ENCODE data around the gene ELOVL5.
"Not testable (repeated sequence)": the region's sequence is repeated elsewhere in the genome, so short reads cannot be mapped to it uniquely, and the experiment has no call there.

The ELOVL5 gene, protein sequence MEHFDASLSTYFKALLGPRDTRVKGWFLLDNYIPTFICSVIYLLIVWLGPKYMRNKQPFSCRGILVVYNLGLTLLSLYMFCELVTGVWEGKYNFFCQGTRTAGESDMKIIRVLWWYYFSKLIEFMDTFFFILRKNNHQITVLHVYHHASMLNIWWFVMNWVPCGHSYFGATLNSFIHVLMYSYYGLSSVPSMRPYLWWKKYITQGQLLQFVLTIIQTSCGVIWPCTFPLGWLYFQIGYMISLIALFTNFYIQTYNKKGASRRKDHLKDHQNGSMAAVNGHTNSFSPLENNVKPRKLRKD

DNA sequence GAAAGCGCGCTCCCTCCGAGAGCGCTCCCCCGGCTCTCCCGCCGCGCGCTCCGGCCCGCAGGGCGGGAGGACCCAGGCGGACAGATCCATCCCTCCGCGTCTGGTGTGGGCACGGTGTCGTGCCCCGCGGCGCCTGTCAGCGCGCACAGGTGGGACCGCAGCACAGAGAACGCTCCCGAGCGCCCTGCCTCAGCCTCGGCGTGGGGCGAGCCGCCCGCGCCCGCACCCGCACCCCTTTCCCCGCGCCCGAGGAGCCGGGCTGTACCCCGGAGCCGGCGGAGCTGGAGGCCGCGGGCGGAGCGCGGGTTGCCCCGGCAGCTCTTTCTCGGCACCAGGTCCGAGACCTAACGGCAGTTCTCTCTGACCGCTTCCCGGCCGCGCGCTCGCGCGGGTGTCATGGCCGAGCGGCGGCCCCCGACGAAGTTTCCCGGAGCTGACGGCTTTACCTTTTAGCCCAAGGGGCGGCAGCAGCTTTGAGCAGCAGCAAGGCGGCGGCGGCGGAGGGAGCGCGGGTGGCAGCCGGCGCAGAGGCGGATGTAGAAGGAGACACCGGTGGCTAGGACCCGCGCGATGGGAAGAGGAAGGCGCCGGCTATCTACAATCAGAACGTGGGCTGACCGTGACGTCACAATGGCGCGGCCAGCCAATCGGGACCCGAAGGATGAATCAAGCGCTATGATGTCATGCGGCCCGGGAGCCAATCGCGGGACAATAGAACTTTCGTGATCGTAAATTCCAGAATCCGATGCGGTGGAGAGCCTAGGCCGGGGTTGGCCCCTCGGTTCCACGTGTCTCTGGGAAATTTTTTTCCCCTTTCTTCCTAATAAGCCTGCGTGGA, at the start of gene ELOVL5:
TSS of gene ELOVL5 (minus strand) at position 580 of the 838 bp plus-strand sequence. CDS start 53,251 bp downstream, outside the sequence.
- DNase-seq (ENCODE audit: low read depth in 2 of 2), result peak; percentile 95

DNA sequence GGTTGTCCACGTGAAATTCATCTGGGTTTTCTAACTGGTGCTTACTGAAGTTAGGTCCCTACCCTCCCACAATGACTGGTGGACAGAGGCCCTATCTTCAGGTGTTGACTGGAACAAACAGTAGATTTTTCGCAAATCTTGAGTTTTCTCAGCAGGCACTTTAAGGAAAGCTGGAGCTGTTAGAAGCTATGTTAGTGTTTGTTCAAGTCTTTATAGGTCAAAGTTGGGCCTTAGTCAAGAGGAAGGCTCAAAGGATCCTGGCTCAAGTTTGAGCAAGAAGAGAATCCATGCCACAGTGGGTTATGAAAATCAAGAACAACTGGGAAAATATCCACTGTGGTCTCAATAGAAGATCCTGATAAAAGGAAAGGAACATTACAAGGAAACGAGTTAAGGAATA, 48.5 kb upstream of the ELOVL5 start:
- no peak for DNase-seq (ENCODE audit: low read depth in 2 of 2)

DNA sequence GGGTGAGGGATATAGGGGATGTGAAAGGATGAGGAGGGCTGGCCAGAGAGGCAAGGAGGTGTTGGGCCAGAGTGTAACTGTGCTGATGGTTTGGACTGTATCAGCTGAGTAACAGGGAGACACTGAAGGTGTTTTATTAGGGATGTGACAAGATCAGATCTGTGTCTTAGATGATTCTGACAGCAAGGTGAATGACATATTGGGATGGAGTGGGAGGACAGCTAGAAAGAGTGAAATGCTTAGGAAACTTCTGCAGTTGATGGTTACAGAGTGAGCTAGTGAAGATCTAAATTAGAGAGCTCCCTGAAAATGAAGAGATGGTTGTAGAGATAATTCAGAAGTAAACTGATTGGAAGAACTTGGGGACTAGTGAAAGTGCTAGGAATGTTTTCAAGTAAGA, 47.2 kb upstream of the ELOVL5 start:
- no peak for DNase-seq (ENCODE audit: low read depth in 2 of 2)

DNA sequence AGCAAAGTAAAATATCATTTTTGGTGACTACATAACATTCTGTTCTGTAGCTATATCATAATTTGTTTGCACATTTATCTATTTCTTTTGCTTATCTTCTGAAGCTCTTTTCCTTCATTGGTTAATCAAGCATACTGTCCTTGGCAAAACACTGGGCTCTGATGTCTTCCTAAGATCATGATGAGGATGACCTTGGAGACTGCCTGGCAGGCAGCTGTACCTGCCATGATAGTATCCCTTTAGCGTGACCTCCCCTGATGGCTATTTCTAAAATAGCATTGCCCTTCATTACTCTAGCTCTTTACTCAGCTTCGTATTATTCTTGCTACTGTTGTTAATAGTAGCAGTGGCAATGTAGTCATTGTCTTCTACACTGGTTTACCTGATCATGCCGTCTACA, 46.0 kb upstream of the ELOVL5 start:
- DNase-seq (ENCODE audit: low read depth in 2 of 2), result no peak

DNA sequence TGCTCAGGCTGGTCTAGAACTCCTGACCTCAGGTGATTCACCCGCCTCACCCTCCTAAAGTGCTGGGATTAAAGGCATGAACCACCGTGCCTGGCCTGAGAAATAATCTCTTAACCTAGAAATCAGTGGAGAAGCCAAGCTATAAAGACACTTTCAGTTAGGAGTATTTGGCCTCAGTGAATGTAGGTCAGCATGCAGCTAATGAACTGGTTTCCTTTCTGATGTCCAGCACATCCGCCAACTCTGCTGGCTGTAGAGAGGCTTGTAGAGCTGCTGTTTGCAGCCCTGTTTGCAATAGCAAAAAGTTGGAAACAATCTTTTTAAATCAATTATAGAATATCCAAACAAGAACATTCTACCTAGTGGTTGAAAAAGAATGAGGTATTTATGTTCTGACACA, 42.4 kb upstream of the ELOVL5 start:
- DNase-seq (ENCODE audit: low read depth in 2 of 2), result no peak

DNA sequence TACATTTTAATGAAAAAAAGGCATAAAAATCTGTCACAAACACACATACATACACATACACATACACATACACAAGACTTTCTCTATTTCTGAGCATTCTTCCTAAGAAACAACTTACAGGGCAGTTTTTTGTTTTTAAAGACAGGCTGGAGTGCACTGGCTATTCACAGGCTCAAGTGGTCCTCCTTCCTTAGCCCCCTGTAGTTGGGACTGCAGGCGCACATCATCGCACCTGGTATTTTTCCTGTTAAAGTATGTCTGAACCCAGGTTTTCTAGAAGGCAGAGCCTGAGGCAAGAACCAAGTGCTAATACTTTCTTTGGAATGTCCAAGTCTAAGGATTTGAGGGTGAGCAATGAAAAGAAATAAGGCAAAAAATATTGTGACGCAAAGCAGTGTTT, 41.3 kb upstream of the ELOVL5 start:
- DNase-seq (ENCODE audit: low read depth in 2 of 2), result no peak

DNA sequence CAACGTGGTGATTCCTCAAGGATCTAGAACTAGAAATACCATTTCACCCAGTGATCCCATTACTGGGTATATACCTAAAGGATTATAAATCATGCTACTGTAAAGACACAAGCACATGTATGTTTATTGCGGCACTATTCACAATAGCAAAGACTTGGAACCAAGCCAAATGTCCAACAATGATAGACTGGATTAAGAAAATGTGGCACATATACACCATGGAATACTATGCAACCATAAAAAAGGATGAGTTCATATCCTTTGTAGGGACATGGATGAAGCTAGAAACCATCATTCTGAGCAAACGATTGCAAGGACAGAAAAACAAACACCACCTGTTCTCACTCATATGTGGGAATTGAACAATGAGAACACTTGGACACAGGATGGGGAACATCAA, 39.9 kb upstream of the ELOVL5 start:
- not testable (repeated sequence) for DNase-seq (ENCODE audit: low read depth in 2 of 2)

DNA sequence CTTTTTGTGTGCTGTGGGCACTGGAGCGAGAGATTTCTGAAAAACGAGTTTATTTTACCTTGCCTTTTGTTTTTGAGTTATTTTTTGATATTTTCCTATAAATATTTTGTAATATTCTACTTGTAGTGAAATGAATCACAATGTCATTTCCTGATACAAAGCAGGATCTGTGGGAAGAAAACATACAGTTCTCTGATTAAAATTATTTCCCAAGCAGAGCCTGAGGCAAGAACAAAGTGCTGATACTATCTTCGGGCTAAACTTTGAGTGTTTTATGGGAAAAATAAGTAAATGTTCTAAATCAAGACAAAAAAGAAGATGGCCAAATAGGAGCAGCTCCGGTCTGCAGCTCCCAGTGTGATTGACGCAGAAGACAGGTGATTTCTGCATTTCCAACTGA, 33.7 kb upstream of the ELOVL5 start:
- DNase-seq (ENCODE audit: low read depth in 2 of 2), result no peak

DNA sequence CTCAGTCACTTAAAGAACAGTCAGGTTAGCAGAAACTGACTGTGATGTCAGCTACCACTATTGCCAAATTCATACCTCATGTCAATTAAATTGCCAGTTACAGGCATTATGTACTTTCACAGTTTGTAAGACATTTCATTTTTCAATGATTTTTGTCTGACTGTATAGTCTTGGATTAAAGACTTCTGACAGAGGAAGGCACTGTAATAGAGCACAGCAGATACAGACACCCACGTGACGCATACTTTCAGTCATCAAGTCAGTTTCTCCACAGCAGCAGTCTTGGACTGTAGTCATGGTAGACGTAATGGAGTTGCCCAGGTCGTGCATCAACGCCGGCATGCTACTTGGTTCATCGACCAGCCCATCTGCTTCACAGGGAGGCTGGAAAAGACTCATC, 29.5 kb upstream of the ELOVL5 start:
- DNase-seq (ENCODE audit: low read depth in 2 of 2), result no peak

DNA sequence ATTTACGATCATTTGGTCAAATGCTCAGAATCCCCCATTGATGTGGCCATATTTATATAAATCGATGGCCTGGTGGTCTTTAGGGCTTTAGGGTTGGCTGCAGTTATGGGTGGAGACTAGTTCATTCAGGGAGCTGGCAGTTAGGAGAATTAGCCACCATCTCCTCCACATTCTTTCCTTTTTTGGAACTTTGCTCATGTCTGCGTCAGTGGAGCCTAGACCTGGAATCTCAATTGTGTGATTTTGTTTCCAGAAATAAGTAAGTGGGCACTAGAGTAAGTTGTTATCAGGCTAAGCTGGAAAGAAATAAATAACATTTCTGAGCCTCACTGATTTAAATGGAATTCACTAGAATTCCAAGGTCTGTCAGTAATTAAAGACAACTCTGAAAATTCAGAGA, 29.0 kb upstream of the ELOVL5 start:
- no peak for DNase-seq (ENCODE audit: low read depth in 2 of 2)

DNA sequence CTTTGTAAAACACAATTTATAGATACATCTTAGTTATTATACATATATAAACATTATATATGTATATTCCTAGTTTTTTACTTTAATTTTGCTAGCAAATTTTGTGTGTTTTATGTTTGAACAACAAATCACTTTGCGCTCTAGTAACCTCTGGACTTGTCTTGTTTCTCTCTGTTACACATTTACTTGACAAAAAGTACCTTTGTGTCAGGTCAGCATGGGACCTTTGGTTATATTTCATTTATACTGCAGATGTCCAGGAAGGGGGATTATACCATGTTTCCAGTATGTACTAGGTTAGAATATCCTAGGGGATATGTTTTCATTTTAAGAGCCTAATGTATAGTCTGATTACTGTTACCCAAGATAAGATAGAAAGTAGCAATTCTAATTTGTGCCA, 28.5 kb upstream of the ELOVL5 start:
- no peak for DNase-seq (ENCODE audit: low read depth in 2 of 2)

DNA sequence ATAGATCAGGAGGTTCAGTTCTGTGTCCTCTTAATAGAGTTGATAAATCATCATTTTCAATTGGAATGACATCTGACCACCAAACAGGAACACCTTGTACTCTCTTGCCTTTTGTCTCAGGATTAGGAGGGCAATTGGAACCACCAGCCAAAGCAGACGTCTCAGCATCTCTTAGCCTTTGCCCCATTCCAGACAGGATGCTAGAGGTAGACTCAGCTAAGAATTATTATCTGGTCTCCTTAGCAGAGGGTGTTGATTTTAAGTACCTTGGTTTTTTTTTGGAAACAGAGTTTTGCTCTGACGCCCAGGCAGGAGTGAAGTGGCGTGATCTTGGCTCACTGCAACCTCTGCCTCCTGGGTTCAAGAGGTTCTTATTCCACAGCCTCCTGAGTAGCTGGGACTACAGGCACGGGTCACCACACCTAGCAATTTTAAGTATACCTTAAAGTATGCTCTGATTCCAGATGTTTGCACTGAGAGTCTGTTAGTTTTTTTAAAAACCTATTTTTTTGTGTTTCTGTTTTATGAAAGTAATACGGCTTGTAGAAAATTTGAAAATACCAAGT, 28.0 kb upstream of the ELOVL5 start:
- DNase-seq (ENCODE audit: low read depth in 2 of 2), result no peak

DNA sequence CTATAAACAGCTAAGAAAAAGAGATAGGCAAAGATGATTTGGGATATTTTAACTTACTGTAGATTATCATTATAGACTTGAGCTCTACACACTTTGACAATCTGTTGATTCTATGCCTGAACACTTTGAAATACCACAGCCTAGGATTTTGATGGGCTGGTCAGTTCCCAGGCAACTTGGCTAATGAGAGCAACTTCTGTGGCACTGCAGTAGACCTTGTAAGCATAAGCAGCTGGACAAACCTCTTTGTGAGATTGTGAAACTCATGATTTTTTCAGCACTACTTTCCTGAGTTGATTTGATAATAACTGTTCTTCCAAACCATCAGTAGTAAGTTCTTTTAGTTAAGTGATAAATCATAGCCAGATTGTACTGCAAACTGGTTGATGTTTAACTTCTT, 27.1 kb upstream of the ELOVL5 start:
- no peak for DNase-seq (ENCODE audit: low read depth in 2 of 2)

DNA sequence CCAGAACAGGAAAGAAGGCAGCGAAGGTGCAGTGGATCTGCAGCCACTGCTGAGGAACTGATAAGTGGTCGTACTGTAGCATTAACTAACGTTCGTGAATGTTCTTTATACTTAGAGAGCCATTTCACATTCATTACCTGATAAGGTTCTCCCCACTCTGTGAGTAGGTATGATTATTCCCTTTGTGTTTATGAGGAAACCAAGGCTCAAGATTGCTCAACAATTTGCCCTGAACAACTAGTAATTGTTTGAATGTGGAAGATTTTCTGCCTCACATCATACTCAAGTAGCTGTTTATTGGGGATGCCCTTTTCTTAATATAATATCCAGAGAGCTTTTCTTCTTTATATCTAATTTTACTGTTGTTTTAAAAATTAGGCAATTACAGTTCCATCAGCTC, 24.9 kb upstream of the ELOVL5 start:
- no peak for DNase-seq (ENCODE audit: low read depth in 2 of 2)

DNA sequence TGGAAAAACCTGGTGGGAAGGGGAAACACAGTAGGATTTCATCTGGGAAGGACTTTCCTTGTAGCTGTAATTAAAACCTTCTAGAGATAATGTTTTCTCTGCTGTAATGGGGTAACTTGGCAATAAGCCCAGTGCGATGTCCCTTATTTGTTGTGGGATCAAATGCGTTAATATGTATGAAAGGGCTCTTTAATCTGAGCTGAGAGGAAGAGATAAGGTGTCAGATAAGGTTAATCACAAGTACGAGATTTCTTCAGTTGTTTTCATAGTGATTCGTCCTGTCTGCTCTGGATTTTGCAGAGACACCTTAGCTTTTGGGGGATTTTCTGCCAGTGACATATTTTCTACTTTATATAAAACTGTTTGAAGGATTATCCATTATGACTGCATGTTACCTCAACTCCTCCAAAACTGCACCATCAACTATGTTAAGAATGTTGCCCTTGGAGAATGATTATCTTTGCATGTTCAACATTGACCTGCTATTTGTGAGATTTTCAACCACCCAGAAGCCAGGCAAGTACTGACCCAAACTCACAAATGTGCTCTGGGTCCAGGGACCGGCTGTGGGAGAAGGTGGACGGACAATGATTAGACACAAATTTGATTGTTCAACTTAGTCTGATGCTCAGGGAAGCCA, 21.2 kb upstream of the ELOVL5 start:
- no peak for DNase-seq (ENCODE audit: low read depth in 2 of 2)

DNA sequence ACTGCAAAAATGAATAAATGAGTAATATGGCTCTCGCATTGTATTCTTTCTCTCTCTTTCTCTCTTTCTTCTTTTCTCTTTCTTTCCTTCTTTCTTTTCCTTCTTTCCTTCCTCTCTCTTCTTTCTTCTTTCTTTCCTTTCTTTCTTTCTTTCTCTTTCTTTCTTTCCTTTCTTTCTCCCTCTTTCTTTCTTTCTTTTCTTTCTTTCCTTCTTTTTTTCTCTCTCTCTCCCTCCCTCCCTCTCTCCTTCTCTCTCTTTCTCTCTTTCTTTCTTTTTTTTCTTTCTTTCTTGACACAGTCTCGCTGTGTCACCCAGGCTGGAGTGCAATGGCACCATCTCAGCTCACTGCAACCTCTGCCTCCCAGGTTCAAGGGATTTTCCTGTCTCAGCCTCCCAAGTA, 20.3 kb upstream of the ELOVL5 start:
- no peak for DNase-seq (ENCODE audit: low read depth in 2 of 2)

DNA sequence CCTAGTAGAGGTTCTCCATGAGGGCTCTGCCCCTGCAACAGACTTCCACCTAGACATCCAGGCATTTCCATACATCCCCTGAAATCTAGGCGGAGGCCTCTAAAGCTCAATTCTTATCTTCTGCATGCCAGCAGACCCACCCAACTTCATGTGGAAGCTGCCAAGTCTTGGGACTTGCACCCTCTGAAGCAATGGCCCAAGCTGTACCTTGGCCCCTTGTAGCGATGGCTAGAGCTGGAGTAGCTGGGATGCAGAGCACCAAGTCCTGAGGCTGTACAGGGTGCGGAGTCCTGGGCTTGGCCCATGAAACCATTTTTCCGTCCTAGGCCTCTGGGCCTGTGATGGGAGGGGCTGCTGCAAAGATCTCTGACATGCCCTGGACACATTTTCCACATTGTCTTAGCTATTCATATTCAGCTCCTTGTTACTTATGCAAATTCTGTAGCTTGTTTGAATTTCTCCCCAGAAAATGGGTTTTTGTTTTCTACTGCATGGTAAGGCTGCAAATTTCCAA, 17.4 kb upstream of the ELOVL5 start:
- no peak for DNase-seq (ENCODE audit: low read depth in 2 of 2)

DNA sequence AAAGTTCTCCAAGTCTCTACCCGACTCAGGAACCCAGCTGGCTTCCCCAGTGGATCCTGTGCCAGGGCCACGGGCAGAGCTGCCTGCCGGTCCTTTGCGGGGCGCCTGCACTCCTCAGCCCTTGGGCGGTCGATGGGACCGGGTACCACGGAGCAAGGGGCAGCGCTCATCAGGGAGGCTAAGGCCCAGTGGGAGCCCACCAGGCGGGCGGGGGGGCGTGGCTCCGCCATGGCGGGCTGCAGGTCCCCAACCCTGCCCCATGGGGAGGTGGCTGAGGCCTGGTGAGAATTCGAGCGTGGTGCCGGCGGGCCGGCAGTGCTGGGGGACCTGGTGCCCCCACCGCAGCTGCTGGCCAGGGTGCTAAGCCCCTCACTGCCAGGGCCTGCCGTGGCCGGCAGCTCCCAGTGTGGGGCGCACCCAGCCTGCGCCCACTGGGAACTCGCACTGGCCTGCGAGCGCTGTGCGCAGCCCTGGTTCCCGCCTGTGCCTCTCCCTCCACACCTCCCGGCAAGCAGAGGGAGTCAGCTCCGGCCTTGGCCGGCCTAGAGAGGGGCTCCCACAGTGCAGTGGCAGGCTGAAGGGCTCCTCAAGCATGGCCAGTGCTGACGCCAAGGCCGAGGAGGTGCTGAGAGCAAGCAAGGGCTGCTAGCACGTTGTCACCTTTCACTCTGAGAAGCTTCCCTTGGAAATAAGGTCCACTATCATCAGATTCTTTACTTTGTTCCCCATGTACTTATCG, 14.8 kb upstream of the ELOVL5 start:
- DNase-seq (ENCODE audit: low read depth in 2 of 2), result no peak

DNA sequence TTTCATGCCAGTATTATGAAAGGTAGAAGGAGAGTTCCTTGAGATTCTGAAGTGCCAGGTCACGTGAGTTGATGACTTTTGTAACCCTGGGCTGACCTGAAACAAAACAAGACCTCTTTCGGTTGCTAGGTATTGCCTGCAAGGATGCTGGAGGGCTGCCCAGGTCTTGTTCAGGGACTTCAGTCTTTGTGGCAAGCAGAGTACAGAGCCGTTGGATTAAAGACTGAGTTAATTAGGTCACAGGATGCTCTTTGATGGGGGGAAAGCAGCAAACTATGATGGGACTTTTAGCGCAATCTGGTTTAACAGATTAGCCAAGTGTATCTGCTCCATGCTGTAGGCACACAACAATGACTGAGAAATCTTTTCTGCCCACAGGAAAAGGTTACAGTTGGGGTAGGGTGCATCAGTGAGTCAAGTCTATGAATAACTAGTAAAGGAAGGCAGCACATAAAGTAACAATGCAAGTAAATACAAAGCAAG, 12.8 kb upstream of the ELOVL5 start:
- no peak for DNase-seq (ENCODE audit: low read depth in 2 of 2)

DNA sequence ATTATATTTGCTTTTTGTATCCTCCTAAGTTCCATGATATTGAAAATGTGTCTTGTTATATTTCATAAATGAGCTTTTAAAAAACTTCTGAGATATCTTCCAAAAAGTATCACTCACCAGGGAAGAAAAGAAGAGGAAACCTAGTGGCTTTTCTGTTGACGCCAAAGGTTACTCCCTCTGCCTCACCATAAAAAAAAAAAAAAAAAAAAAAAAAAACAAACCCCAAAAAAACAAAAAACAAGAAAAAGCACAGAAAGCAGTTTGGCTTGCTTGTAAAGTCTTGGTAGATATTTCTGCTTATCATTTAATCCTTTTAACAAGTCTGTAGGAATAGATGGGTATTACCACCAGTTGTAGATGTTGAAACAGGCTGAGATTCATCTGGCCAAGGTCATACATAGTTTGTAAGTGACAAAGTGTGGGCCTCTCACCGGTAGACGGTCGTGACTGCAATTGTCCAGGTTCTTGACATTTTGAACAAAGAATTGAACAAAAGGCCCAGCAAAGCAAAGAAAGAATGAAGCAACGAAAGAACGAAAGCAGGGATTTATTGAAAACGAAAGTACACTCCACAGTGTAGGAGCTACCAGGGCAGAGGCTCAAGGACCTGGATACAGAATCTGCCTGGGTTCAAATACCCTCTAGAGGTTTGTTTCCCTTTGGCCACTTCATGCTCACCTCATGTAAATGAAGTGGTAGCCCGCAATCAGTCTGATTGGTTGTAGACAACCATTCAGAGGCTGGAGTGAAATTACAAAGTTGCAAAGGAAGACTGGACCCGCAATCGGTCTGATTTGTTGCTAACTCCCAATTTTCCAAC, 11.6 kb upstream of the ELOVL5 start:
- DNase-seq (ENCODE audit: low read depth in 2 of 2), result no peak

DNA sequence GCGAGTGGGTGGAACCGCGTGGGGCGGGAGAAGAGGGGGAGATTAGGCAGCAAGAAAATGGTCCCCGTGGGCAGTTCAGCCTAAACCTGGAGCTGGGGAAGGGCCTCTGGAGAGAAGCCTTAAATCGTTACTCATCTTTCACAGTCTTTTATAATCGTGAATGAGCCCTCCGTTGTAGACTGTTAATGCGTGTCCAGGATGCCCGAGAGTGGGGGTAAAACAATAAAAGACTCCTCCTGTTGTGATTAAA, 11.0 kb upstream of the ELOVL5 start:
- no peak for DNase-seq (ENCODE audit: low read depth in 2 of 2)
